Stimulated activated CD4-positive, alpha-beta T cell treated with anti-CD3 and anti-CD28 coated beads, Interleukin-15, amount 100 ng/mL, for 1 hour (primary cell): ENCODE data around the gene VWA2.

Experiments used
- DNase-seq, 2 donors: peaks; one replicate each; pipeline ENCODE4 v3.0.0-alpha.2; 2020; ENCODE audit warnings: low read depth in 1 of 2, low spot score in 1 of 2

The VWA2 gene

GRCh38 chr10:114239117-114239993 is at the start of gene VWA2:
Gene VWA2 (plus strand): TSS chr10:114239254. CDS start chr10:114248714, 9,460 bp downstream.
- peak in 1 of 2 donors; percentile 2 for DNase-seq

GRCh38 chr10:114189700-114190099 is 49.4 kb upstream of the VWA2 start:
- DNase-seq: no peak

- DNase-seq: no peak
These were observed 44.0 kb upstream of the VWA2 start for GRCh38 chr10:114195079-114195478.

DNA sequence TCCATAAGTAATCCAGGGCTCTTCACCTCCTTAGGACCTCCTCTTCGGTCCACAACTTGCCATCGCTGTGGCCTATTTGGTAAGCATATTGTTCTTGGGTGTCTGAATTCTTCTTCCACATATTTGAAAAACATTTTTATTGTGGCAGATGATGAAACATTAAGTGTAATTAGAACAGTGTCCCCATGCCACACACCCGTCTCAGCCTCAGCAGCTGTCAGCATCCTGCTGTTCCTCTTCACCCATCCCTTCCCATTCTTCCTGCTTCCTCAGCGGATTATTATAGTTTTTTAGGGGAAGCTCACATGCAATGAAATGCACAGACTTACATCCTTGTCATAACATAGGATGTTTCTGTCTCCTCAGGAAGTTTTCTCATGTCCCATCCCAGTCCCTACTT is 39.8 kb upstream of the VWA2 start:
- DNase-seq: no peak

DNA sequence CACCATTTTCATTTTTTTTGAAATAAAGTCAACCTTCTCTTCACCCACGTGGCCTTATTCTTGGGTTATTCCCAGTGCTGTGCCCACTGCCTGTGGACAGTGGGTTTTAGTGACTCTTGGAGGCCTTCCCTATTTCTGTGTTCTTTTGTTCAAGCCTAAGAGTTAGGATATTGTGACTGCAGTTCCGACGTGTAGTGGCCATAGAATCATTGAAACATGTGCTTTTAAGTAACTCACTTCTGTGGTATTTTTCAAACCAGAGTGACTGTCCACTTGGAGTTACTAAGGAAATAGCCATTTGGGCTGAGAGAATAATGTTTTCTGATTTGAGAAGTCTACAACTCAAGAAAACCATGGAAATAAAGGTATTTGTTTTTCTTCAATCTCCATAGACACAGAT is 36.2 kb upstream of the VWA2 start:
- no peak for DNase-seq

GRCh38 chr10:114206902-114207301 is 32.2 kb upstream of the VWA2 start:
- DNase-seq: no peak

DNA sequence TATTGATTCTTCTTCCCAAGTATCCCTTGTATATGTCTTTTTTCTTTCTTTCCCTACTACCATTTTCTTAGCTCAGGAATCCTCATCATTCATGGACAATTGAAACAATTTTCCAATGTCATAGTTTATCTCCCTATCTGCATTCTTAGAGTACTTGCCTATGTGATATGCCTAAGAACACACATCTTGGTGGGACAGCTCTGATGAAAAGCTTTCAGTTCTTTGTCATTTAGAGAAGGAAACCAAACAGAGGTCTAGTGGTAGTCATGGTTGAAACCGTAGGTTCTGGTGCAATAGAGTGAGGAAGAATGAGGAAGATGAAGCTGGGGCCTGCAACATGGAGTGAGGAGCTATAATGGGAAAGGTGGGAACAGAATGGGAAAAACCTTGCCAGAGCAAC is 31.7 kb upstream of the VWA2 start:
- DNase-seq: no peak

GRCh38 chr10:114208351-114208750 is 30.7 kb upstream of the VWA2 start:
- no peak for DNase-seq

DNA sequence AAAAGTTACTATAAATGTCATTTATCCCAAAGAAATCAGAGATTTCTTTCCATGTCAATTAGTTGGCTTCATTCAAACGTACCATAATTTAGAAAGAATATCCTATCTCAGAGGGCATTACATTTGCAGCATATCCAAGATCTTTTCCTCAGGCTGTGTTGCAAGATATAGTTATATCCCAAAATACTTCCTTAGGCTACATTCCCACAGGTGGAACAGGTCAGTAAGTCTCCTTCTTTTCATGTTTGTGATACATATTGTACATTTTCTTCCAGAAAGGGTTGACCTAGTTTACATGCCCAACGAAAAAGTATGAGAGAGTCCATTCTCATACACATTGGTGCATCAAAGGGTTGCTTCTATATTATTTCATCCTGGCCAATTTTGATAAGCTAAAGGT is 26.9 kb upstream of the VWA2 start:
- no peak for DNase-seq

GRCh38 chr10:114215033-114215432 is 24.0 kb upstream of the VWA2 start:
- no peak for DNase-seq

GRCh38 chr10:114220281-114220680 is 18.8 kb upstream of the VWA2 start:
- no peak for DNase-seq

- DNase-seq: no peak
These were observed 17.8 kb upstream of the VWA2 start for GRCh38 chr10:114221235-114221634.

DNA sequence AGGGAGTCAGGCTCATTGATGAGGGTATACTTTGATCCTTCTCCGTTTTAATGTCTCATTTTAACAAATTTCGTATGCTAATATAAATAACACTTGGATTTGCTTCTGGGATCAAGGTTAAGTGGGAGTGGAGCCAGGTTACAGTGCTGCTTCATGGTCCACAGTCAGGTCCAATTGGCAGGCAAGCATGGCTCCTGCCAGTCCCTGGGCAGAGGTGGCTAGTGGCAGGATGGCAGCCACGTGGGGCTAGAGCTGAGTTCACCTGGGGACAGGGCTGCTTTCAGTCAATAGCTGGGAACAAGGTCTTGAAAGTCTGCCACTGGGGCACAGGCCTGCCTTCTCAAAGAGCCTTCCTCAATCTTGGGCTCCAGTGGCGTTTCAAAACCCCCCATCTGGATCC is 16.0 kb upstream of the VWA2 start:
- DNase-seq: no peak

DNA sequence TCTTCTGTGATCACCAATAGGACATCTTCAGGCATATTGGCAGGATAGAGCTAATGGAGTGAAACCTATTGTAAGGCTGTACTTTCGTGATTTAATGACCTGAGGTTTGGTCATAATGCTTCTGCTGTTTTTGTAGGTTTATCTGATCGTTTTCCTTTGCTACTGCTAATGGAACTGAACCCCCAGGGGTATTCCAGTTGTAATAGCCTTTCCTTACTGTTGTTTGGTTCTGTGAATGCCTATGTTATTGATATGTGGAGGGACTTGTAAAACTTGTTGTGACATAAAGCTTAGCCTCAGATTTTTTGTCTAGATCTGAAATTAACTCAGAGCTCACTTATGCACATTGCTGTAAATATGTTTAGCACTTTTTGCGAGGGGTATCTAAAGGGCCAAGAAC is 10.9 kb upstream of the VWA2 start:
- no peak for DNase-seq

DNA sequence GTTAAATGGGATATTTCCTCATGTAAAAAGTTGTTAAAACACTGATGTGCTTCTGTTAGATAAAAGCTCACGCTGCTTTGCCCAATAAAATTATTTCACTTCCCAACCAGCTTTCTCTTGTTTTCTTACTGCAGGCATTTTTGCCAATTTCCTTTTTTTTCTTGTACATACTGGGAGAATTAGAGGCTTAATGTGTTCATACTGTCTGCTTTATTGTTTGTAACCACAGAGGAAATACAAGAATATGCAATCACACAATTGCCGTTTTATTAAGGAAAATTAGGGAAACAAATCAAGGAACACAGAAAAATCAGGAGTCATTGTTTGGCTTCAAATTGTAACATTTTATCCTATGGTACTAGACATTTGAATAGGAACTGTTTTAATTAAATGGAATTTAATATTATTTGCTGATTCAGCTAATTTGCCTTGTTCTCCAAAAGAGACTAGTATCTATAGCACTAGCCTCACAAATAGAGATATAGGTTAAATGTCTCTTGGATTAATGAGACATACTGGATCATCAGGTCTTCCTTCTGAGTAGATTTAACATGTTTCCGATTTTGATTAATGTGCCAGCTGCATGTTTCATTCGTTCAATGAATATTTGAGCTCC is 6.4 kb upstream of the VWA2 start:
- no peak for DNase-seq

DNA sequence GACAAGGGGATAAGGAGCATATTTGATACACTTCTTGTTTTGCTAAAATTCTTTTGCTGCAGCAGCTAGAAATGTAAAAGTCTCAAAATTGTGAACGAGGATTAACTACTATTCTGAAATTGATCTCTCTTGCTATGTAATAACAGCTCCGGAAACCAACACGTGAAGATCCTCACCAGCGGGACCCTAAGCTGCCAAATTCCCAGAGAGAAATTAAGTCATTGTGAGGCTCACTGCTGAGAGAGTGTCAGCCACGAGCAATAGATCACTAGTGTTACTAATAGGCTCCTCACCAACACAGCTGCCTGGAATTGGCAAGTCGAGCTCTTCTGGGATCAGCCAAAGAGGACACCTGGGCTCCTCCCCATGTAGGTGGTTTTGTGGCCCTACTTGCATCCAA is 5.6 kb upstream of the VWA2 start:
- DNase-seq: no peak

DNA sequence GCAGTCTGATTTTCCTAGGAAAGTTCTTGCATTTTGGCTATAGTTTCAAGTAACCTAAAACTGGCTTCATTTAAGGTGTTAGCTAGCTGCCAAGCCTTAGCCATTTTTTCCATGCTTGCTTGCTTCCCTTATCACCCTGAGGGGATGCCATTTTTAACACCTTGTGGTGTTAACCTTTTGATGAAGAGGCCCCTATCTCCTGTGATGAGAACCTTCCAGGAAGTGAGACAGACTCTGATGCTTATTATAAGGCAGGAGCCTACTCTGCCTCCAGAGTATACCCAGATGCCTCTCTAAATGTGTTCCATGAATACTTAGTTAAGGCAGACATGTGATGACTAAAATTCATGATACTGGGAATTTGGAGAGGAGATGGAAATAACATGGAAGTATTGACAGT is 4.9 kb upstream of the VWA2 start:
- DNase-seq: no peak

DNA sequence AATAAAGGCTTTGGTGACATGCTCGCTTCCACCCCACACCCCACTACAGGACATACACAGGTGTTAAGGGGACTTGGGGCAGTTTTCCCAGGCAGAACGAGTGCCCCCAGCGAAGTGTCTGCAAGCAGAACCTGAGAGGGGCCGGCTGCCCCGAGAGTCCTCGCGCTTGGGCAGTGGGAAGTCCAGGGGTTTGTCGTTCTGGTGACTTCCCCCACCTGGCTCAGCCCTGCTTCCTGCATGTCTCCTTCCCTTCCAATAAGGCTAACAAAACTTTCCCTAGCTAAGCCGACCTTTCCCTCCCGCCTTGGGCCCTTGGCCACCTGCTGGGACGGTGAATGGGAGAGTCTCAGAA is 916 bp downstream of the VWA2 start:
- no peak for DNase-seq

DNA sequence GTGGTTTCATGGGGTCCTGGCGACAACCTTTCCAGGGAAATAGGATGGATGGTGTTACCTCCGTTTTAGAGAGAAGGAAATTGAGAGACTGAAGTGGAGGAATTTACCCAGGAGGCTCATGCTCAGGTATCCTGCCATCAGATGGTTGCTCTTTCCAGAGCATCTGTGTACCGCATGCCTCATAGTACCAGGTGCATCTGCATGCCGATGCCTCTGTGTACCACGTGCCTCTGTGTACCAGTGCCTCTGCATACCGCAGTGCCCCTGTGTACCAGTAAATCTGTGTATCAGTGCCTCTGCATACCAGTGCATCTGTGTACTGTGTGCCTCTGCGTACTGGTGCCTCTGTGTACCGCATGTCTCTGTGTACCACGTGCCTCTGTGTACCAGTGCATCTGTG is 3.2 kb downstream of the VWA2 start:
- no peak for DNase-seq

DNA sequence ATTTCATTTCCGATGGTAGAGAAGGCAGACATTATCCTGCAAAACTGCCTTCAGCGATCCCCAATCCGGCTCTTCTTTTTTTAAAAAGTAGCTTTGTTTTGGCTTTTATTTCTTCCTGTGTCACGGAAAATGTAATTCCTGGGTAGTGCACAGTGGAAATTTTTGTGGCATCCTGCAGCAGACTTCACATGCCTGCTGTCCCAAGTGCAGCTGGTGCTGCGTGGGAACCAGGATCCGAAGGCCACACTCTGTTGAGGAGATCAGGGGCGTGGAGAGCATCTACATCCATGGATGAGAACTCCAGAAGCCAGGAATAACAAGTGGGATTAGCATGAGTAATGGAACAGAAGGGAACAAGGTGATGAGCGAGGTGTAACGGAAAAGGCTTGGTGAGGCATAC is 4.6 kb downstream of the VWA2 start:
- DNase-seq: no peak

DNA sequence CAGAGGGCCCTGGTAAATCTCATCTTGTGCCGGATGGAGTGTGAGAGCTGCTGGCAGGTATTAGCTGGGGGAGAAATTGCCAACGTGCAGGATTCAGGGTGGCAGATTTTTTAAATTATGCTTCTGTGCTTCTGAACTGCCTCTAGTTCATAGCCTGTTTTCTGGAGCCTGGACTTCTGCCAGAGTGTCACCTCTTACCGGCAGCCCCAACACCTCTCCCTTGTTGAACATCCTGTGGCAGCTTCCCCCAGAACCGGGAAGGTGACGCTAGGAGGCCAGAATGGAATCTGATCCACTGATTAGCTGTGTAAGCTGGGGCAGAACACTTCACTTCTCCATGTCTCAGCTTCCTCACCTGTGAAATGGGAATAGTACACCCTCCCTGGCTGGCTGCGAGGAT is 5.1 kb downstream of the VWA2 start:
- no peak for DNase-seq

DNA sequence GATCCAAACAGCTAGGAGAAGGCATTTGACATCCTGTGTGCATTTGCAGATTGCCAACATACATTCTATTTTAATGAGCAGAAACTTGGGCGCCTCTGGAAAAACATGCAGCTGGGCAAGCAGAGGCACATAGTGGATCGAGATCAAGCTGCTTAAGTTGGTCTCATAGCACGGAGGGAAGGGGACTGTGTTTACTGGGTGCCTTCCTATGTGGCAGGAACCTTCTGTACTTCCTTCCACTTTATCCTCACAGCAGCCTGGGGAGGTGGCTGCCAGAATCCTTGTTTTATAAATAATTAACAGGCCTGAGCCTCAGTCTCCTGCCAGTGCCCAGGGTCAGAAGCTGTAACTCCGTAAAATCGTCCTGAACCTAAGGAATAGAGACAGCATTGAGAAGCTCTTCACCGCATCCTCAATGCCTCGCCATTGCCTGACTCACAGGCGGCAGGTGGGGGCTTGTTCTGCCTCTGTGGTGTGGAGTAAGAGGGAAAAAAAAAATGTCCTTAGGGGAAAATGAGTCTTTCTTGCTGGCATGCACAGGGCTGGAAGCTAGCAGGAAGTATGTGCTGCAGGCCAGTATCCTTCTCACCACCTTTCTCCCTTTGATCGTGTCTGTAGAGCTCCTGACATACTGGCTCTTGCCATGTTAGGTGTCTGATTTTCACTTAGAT is 6.2 kb downstream of the VWA2 start:
- no peak for DNase-seq
